Stimulated activated CD4-positive, alpha-beta T cell treated with anti-CD3 and anti-CD28 coated beads, Interleukin-2, amount 100 ng/mL, for 4 hours (primary cell): ENCODE data around the gene DYSF.

Experiments
- DNase-seq: peaks from one replicate; pipeline ENCODE4 v3.0.0-alpha.2; 2020; ENCODE audit warnings: low read depth

The DYSF gene

DNA sequence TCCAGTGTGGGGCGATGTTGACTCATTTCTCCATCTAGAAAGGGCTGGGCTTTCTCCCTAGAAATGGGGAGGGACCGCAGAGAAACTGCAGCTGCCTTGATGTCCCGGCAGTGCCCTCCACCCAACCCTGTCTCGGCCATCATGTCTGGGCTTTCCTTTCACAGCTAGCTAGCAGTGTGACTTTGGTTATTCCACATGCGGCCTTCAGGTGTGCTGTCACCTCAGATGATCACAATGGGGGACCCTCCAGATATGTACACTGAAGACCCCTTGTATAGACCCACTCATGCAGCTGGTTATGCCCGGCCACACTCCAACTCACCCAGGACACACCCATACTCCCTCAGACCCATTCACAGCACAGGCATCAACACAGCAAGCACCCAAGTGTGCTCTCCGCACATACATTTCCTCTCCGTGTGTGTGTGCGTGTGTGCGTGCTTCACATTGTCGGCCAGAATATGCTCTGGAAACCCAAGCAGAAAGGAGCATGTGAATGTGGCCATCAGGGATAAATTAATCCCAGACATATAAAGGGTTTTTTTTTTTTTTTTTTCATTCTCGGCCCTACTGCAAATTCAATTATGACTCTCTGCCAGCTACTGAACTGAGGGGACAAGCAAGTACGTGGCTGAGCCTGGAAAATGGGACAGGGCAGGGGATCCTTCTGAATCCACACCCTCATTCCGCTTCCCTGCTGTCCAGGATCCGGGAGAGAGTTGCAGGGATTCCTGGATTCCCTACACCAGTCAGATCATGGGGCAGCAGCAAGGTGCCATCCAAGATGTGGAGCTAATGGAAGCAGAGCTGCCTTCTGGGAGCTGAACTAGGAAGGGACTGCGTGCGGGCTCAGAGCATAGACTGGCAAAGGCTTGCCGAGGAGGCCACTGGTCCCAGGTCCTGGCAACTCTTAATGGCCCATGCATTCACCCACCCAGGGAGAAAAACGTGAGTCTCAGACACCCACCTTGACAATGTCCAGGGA is 240.2 kb downstream of the DYSF start:
- DNase-seq = no peak

- DNase-seq = no peak
Observed at GRCh38 chr2:71694501-71695234, 241.3 kb downstream of the DYSF start.

- no peak for DNase-seq
Observed at GRCh38 chr2:71695235-71696120, 242.1 kb downstream of the DYSF start.

DNA sequence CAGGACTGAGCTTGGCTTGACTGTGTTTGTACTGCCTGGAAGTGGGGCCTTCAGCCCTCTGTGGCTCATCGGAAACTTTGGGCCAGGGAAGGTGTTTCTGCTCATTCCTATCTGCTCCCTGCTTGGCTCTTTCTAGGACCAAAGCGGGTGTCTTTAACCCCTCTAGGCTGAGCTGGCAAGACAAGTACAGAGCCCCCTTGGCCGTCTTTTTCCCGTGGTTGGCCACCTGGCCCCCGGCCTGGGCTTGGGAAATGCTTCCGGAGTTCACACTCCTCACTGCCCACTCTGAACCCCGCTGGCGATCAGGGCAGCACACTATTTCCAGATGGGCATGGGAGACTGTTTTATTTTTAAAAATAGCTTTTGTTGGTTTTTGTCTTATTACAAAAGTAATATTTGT is 243.0 kb downstream of the DYSF start:
- no peak for DNase-seq

DNA sequence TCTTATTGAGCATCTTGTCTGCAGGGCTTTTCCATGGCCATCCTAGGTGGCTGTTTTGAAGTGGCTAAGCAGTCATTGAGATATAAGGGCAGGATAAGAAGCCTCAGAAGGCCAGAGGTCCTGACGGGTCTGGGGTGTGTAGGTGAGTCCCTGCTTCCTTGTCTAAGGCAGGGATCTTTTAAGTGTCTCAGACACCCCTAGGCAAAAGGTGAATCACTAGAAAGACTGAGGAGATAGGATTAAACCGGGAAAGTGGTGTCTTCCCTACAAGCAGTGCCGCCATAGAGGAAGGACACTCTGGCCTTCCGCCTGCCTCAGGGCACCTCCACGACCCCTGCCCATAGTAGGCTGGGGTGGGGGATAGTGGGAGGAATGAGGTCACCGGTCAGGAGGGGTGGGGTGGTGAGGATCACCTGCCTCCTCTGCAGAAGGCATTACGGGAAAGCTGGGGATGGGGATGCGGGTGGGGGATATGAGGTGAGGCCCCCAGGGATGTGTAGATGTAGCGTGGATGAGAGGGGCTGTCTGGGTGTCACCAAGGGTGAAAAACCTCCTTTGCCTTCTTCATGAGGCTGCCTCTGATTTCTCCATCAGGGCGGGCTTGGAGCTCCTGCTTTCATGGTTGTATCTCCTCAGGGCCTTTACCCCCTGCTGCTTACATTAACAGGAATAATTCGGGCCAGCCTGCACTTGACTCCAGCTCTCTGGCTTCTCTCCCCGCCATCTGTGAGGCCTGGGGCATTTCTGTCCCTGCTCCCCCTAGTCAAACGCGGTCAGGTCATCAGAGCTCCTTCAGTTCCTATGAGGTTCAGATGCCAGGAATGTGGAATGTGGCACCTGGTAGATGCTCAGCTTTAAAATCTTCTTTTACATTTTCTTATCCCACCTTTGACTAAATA is 244.0 kb downstream of the DYSF start:
- DNase-seq = no peak

DNA sequence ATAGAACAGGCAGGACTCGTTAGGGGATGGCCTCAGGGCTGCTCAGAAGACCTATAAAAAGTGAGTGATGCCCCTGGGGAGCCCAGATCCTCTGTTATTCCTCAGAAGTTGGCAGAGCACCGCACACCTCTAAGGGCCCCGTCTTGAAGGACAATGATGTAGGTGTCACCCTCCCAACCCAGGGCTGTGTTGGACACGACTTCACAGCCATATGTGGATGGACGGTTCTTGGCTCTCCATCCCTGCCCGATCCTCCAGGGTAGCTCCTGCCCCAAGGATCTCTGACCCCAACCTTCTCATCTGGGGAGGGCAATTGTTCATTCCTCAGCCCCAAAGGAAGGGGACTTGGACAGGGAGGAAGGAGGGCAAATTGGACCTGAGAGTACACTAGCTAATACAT is 246.1 kb downstream of the DYSF start:
- DNase-seq = no peak

DNA sequence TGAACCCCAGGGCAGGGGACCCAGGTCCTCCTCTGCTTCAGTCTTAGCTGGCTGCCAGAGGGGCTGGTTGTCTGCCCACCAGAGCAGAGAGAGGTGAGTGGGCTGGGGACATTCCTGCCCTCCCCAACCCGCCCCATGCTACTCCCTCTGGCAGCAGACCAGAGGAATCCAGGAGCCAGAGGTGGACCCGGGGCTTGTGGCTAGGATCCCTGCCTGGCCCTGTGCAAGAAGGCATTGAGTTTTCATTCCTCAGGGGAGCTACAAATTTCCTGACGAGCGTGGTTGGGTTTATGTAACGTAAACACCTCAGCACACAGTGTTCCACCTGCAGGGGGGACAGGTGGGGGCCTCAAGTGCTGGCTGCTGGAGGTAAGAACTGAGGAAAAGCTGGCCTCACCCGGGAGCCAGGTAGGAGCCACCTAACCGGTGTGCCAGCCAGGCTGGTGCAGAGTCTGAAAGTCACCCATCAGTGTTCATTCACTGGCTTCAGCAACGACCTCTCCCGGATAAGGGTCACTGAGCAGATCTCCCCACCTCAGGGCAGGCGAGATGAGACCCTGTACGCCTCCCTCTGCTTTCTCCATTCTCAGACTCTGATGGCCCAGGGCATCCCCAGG is 246.8 kb downstream of the DYSF start:
- DNase-seq = no peak

- no peak for DNase-seq
Observed at GRCh38 chr2:71700658-71701397, 247.5 kb downstream of the DYSF start.

DNA sequence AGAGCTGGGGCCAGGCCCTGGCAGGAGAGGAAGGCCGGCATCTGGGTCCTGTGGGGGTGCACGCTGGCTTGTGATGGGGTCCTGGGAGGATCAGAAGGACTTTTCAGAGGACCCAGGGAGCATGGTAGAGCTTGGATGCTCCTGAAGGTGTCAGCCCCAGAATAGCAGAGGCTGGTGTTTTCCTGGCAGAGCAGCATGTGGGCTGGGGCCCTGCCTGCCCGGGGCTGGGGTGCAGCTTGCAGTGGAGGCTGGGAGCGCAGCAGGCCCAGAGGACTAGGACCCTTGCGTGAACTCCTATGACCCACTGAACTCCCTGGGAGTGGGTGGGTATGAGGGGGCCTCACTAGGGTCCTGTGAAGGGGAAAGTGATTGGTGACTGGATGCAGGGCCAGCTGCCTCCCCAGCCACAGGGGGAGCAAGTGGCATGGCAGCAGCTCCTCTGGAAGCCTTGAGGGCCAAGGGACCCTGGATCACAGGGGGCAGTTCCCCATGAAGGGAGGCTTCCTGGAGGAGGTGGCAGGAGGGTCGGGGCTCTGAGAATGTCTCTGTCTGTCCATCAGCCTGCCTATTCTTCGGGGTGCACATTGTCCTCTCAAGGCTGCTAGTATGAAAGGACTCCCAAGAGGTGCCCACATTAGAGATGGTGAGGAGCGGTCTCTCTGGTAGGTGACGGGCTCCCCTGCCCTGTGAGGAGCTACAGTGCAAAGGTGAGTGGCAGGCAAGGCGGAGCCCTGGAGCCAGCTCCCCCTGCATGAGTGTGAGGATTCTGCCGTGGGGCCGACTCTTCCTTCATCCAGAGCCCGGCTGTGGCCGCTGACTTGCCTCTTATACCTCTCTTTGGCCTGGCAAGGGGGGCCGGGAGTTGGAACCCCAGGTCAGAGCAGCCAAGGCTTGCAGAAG is 249.0 kb downstream of the DYSF start:
- no peak for DNase-seq

DNA sequence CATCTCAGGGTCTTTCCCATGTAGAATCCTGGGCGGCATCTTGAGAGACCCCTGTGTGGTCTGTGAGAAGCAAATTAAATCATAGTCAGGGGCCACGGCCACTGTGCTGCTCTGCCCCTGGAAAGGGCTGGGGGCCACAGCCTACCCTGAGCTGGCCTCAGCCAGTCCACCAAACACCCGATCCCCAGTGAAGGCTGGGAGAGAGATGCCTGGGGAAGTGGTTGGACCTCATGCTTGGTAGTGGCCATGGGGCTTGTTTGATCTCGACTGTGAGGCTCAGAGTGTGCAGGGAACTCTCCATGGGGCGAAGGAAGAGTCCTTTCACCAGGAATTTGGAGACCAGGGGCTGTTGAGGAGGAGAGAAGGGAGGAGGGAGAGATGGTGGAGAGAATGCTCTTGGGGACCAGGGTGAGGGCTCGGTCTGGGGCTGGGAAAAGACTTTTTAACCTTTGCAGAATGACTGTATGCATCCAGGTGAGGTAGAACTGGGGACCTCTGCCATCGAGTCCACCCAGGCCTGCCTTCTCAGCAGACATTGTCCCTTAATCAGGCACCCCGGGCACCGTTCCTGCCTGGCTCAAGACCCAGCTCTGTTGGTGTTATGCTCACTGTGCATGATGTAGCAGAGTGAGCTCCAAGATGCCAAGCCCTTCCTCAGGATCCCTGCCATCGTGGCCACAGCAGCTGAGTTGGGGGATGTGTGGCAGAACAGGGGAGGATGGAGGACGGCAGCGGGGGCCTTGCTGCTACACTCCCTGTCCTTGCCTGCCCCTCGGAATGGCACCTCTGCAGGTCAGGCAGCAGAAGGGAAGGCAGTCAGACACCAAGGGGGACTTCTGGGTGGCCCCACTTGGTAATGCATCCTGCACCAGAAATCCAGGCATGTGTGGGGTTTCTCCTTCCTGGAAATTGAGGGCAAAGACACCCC is 249.9 kb downstream of the DYSF start:
- DNase-seq = no peak

DNA sequence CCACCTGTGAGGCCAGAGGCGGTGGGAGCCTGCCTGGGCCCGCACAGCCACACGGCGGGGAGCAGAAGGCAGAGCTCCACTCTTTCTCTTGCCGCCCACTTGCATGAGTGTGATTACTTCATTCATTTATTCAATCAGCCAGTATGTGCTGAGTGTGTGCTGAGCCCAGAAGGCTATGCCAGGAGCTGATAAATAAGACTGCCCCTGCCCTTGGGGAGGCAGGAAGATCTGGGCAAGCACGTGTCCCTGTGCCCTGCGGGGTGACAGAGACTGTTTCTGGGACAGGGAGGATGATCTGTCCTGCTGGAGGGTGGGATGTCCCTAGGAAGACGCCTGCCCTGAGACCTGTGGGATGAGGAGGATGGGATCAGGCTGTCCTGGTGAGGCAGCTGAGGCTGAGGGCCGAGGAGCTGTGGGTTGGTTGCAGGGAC is 250.8 kb downstream of the DYSF start:
- DNase-seq = no peak

DNA sequence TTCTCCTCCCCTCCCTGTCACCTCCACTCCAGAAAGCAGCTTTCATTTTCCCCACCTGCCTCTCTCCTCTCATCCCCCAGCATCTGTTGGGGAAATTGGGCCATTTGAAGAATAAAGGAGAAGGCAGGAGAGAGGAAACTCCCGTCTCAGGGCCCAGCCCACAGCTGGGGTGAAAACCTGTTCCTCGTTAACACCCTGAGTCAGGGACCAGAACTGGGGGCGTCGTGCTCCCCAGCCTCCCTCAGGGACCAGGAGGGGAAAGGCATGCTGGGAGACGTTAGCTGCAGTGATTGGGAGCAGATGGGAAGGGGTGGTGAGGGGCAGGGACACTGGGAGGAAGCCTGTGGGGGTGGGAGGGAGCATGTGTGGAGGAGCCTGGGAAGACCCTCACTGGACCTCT is 251.3 kb downstream of the DYSF start:
- DNase-seq = no peak

DNA sequence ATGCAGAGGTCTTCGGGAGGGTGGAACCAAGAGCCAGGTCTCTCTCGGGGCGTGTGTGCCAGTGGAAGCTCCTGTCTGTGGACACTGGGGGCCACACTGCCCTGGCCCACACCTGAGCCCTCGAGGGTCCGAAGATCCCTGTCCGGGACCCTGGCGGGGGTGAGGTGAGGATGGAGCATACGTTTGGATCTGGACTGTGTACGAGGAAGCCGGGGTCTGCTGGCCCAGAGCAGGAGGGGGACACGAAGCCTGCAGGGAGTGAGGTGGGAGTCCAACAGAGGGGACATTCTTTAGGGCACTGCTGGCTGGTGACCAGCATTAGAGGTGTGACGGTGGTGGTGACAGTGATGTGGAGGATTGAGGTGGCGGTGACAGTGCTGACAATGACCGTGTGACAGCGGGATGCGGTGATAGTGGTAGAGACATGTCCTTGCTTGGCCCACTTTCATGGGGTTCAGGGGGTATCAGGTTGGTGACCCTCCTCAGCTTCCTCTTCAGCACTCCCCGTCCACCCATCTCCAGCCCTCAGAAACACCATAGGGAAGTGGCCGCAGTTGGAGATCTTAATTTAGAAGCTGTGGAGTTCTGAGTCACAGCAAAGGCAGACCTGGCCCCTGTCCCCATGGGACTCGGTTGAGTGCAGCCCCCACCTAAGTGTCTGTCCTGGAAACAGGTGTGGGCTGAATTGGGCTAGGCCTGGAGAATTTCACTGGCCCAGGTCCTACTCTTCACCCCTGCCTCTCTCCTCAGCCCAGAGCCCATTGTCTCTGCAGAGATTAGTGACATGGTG is 252.0 kb downstream of the DYSF start:
- no peak for DNase-seq

DNA sequence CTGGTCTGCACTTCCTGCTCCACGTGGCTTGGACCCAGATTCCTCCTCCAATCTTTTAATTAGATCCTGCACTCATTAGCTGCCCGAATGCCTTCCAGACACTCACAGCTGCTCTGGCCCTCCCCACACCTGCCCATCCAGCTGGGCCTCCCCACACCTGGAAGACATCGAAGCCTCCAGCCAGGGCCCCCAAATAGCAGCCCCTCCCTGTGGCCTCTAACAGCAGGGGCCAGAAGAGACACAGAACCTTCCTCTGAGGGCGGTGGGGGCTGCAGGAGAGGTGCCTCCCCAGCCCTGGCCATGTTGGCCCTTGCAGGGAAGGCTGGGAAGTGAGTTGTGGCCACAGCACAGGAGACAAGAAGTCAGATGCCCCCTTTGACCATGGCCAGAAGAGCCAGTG is 252.8 kb downstream of the DYSF start:
- no peak for DNase-seq

DNA sequence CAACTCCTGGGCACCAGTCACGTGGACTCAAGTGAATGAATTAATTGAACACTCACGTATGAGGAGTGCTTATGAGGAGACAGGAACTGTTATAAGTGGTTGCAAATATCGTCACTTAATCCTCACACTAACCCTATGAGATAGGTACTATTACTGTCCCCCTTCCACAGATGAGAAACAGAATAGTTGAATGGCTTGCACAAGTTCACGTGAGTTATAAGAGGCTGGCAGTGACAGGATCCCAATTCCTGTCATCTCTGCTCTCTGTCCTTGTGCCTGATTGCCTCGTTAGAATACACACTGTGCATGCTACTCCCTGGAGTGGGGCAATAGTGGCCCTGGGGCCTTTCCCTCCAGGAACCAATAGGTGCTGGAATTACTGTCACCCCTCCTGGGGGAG is 253.5 kb downstream of the DYSF start:
- no peak for DNase-seq

DNA sequence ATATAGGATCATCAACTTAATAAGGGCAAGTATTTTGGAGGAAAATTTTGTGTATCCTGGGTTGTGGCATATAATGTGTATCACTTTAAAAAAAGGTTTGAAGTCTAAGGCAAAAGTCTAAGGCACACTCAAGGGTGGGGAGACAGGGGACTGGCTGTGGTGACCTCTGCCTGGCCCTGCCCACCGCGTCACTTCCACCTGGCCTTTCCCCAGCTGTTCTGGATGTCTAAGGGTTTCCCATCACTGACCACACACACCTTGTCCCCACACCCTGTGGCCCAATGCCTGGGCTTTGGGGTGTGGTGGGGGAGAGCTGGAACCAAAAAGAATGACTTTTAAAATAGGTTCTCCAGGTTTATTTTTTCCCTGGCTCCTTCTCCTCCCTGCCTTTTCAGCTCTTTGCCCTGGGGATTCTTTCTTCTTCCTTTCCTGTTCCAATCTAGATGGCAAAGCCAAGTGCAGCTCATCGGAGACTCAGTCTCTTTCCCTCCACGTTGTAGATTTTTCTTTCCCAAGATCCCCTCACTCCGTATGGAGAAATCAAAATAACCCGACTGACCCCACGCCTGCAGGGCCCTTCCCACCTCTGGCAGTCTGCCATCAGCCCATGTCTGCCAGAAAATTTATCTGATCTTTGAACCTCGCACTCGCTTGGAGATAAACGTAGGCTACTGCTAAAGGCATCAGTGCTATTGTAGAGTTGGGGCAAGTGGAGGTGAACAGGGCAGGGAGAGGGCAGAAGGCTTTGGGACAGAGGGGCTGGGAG is 257.2 kb downstream of the DYSF start:
- no peak for DNase-seq
